ENCODE measurements around the gene DKKL1.
"Not testable (repeated sequence)": the region's sequence is repeated elsewhere in the genome, so short reads cannot be mapped to it uniquely, and the experiment has no call there.

DKKL1 gene

DNA sequence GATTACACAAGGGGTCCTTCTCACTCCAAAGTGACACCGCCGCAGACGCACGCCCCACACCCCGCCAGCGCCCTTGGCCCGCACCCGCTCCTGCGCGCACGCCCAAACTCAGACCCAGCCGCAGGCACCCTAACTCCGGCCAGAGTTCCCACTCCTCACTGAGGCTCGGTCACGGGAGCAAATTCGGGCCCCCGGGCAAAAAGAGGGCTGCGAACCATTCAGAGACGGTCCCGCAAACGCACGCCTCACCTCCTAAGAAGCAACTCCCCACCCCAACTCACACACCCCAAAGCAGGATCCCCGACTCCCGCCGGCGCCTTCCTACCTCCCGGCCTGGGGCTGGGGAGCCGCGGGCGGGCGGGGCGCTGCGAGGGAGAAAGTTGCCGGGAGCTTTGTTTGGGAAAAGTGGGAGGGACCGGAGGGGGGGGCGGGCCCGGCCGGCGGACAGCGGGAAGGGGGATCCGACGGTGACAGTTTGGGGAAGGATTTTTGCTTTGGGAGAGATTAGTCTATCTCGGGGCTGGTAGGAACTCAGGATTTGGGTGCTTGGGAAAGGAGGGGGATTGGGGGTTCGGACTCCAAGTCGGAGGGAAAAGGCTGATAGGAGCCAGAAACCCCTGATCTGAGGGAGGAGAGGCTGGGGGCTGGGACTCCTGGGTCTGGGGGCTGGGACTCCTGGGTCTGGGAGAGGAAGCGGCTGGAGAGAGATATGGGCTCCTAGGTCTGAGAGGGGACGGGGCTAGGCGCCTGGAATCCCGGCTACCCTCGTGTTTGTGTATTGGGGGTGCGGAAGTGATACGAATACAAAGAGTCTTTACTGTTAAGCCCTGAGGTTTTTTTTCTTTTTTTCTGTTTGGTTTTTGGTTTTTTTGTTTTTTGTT lies 1.4 kb upstream of the DKKL1 start, which contains the start of gene TEAD2:
Gene TEAD2, minus strand, starts transcription at position 369 of the 881 bp plus-strand sequence. CDS start 2,341 bp downstream, outside the sequence.
- no peak for DNase-seq

DNA sequence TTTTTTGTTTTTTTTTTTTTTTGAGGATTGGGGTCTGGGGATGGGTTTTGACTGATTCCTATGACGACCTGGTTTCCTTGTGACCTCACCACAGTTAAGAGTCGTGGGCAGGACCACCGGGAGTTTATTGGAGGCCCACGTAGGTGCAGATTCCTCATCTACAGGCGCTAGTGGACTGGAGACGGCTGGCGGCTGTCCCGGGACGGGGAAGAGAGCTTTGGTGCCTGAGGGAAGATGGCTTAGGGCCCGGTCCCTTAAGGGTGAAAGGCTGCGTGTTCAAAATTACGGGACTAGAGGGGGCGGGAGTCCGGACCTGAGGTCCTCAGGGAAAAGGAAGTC lies 779 bp upstream of the DKKL1 start:
- no peak for DNase-seq

DNA sequence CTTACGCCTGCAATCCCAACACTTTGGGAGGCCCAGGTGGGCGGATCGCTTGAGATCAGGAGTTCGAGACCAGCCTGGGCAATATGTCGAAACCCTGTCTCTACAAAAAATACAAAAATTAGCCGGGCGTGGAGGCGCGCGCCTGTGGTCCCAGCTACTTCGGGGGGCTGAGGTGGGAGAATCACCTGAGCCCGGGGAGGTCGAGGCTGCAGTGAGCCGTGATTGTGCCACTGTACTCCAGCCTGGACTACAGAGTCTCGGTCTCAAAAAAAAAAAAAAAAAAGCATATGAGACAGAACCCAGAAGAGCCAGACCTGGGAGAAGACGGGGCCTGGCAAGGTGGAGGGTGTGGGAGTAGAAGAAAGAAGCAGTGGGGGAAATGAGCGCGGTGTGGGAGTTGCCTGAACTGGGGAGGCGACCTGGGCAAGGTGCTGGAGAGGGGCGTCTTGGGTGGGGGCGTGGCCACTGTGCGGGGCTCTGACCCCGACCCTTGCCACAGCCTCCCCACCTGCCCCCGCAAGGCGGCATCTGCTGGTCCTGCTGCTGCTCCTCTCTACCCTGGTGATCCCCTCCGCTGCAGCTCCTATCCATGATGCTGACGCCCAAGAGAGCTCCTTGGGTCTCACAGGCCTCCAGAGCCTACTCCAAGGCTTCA lies 533 bp downstream of the DKKL1 start:
- no peak for DNase-seq

DNA sequence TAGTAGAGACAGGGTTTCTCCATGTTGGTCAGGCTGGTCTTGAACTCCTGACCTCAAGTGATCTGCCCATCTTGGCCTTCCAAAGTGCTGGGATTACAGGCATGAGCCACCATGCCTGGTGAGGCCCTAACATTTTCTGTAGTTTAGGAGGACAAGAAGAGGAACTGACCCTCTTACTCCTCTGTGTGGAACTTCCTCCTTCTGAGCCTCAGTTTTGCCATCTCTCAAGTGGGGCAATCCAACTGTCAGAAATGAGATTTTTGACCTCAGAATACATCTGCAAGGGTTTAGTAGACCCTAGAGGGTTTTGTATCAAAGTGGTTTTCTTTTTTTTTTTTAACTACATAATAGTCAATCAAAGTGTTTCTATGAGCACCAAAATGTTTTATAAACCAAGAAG lies 2.4 kb downstream of the DKKL1 start:
- no peak for DNase-seq

DNA sequence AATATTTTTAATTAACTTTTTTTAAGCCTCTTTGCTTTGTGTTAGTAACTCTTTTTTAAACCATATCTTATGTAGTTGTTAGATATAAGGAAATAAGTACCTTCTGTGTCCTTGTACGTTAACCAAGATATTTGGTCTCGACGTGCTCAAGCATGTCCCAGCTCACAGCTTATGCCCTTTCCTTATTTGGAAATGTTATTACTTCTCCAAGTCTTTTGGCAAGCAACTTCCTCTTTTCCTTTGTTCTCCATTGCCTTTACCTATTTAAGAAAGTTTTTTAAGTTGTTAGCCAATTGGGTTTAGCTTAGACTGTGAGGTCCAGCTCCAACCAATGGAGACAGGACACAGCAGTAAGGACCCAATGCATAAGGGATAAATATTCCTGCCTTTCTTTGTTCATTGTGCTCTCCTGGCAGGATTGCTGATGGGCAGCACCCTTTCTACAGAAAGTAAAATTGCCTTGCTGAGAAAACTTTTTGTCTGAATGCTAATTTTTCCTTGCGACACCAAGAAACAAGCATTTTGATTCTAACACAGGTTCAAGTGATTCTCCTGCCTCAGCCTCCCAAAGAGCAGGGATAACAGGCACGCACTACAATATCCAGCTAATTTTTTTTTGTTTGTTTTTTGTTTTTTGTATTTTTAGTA lies 5.2 kb downstream of the DKKL1 start:
- DNase-seq, result no peak

DNA sequence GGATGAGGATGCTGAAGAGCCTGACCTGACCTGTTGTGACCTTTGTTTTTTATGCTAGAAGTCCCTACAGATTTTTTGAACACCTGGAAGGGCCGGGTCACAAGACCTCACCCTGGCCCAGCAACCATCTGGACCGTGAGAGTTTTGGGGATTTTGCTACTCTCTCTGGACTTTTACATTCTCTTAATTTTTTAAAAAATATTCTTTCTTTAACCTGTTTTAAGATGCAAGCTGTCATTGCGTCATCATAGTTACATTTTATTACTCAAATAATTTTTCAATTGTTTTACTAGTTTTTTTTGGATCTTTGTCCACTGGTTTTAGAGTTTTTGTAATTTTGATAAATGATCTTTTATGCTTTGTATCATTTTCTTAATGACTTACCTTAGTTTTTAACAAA lies 7.5 kb downstream of the DKKL1 start:
- DNase-seq, result no peak

DNA sequence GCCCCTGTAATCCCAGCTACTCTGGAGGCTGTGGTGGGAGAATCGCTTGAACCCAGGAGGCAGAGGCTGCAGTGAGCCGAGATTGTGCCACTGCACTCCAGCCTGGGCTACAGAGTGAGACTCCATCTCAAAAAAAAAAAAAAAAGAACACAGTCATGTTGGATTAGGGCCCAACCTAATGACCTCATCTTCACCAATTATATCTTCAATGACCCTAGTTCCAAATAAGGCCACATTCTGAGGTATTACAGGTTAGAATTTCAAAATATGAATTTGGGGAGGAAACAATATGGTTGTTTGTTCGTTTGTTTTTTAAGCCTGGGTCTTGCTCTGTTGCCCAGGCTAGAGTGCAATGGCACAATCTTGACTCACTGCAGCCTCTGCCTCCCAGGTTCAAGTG lies 9.5 kb downstream of the DKKL1 start:
- DNase-seq, result not testable (repeated sequence)

DNA sequence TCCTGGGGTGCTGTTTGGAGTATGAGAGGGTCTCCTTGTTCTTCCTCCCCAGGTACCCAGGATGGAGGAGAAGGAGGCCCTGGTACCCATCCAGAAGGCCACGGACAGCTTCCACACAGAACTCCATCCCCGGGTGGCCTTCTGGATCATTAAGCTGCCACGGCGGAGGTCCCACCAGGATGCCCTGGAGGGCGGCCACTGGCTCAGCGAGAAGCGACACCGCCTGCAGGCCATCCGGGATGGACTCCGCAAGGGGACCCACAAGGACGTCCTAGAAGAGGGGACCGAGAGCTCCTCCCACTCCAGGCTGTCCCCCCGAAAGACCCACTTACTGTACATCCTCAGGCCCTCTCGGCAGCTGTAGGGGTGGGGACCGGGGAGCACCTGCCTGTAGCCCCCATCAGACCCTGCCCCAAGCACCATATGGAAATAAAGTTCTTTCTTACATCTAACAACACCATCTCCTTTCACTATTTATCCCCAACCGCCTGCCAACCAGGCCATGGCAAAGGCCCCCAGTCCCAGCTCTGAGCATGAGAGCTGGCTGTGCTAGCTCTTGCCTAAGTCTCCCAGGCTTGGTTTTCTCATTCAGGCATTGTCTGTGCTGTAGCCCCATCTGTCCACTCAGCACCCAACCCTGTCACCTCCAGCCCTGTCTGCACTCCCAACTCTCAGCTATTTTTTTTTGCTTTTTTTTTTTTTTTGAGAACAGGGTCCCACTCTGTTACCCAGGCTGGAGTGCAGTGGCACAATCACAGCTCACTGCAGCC lies 11.2 kb downstream of the DKKL1 start:
- DNase-seq, result no peak

DNA sequence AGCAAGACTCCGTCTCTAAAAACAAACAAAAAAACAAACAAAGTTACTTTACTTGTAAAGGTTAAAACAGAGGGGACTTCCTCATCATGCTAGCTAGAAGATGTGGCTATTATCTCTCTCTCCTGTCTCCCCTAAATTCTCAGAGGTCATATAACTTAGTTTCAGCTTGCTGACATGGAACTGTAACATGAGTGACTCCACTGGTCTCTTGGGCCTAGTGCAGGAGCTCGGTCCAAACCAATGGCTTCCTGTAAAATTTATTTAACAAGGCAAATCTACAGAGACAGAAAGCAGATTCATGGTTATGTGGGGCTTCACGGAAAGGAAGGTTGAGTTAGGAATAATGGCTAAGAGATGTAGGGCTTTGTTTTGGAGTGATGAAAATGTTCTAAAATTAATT lies 14.8 kb downstream of the DKKL1 start:
- no peak for DNase-seq

DNA sequence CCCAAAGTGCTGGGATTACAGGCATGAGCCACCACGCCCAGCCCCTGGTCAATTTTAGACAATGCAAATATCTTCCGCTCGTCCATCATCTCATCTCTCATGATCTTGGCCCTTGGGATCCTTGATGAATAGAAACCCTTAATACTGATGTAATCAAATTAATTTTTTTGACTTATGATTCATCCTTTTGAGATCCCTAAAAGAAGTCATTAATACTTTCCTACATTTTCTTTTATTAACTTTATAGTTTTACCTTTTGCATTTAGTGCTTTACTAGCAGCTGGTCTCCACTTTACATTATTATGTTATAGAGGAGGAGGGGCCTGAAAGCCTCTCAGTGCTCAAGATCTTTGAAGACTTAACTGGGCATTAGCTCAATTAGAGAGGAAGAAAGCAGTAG lies 16.7 kb downstream of the DKKL1 start:
- no peak for DNase-seq

DNA sequence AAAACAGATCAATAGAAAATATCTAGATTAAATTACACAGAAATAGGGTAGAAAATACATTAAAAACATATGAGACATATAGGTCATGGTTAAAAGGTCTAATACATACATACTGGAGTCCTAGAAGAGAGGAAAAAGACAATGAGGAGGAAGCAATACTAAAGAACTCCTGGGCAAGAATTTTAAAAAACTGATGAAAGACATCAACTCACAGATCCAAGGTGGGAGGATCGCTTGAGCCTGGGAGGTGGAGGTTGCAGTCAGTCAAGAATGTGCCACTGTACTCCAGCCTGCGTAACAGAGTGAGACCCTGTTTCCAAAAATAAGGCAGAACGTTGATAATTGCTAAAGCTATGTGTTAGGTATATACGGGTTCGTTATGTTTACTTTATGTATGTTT lies 19.0 kb downstream of the DKKL1 start:
- DNase-seq, result no peak

DNA sequence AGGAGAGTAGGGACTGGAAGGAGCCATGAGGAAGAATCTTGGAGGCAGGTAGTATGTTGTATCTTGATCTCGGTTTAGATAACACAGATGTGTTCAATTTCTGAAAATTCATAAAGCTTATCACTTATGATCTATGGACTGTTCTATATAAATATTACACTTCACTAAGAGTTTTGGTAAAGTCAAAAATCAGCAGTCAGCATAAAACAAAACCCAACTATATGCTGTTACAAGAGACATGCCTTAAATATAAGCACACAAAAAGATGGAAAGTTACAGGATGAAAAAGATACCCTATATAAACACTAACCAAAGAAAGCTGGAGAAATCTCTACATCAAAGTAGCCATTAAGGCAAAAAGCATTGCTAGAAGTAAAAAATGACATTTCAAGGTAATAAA lies 19.9 kb downstream of the DKKL1 start:
- no peak for DNase-seq

DNA sequence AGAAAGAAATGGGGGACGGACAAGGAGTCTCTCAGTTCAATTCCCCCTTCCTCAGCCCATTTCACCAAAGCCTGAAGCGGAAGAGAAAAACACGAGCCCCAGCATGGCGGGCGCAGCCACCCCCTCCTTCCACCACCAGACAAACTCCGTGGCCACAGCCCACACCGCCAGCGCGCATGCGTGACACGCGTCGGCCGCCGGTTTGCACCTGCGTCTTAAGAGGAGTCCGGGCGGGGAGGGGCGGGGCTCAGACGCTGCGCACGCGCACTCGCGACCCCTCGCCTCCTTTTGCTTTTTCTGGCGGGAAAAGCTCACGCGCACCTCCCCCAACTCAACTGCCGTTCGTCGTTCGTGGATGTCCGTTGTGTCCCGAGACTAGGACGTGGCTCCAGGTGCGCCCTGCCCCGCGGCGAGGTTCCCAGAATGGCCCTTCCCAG lies 24.3 kb downstream of the DKKL1 start, which contains the start of gene KASH5:
Gene KASH5, plus strand, starts transcription at position 314 of the 437 bp plus-strand sequence. CDS start 2,635 bp downstream, outside the sequence.
- DNase-seq, result peak; percentile 85

DNA sequence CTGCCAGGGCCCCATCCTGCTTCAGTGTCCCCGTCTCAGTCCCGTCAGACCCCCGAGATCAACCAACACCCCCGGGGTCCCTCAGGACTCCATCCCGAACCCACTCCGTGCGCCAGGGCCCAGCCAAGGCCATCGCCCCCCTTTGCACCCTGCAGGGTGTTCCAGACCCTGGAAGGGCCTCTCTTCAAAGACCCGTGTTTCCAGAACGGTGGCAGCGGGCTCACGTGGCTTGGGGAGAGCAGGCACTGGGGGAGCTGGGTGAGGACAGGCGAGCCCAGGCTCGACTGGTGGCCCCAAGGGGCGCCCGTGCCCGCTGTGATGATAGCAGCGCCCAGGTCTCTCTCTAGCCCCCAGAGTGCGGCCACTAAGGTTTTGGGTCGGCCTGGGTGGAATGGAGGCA lies 25.7 kb downstream of the DKKL1 start:
- no peak for DNase-seq

DNA sequence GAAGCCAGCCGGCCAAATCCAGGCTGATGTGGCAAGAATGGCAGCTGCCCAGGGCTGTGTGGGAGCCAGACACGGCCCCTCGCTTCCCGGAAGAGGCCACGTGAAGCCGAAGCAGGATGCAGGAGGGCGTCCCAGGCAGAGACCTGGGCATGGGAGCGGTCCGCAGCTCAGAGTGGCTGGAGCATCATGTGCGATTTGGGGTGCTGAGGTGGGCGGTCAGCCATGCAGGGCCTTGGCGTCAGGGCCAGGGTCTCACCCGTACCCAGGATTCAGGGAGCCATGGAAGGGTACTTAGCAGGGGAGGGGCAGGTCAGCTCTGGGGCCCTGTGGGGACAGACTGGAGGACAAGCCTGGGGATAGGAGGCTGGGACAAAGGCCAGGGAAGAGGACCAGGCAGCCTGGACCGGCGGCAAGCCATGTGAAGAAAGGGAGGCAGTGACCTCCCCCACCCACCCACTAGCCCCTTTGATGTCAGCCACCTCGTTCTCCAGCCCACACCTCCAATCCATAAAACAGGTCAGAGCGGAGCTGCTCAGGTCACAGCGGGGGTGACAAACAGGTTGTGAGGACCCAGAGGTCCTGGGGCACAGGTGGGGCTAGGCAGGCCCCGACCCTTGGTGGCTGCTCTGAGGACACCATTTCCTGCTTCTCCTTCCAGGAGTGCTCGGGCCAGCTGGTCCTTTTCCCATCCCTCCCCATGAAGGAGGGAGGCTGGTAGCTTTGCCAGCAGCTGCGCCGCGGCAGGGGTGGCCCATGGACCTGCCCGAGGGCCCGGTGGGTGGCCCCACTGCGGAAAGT lies 26.7 kb downstream of the DKKL1 start:
- no peak for DNase-seq

DNA sequence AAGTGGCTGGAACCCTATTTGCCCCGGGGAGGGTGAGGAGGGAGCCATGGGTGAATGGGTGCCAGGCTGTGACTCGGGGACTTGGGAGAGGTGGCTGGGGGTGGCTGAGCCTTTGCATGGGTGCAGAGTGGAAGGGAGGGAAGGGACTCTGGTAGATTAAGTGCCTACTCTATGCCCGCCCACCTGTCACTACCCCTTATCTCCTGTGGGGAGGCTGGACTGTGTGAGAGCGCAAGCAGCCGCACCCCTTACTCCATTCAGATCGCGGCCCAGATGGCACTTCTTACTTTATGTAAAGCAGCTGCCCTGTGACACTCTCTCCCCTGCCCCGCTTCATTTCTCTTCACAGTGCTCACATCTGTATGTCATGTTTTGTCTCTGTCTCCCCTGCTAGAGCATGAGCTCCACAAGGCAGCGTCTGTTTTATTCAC lies 27.3 kb downstream of the DKKL1 start:
- DNase-seq, result no peak

DNA sequence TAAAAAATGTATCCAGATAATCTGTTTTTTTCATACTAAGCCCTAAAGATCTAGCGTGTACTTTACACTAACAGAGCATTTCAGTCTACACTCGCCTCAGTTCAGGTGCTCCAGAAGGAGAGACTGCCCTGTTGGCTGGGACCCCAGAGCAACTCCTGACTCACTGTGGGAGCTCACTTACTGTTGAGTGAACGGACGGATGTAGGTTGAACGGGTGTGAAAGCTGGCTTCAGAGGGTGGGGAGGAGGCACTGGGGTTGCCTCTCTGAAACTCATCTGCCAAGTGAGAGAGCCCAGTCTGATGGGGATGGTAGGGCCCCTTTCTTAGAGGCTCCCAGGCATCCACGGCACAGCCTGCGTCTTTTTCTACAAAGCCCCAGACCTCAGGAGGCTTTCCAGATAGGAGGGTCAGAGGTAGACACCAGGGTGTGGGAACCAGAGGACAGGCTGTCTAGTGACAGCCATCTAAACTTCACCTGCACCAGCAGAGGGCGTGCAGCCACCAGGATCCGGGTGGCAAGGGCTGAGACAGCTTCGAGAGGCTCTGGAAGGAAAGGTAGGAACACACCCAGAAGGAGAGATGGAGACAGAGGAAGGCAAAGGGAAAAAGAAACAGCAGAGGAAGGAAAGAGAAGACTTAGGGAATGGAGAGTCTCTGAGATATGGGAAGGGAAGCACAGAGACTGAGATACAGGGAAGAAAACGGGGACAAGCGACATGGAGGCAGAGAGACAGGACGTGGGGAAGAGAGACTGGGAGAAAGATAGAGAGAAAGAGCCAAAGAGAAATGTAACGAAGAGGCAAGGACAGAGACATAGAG lies 28.1 kb downstream of the DKKL1 start:
- DNase-seq, result peak; percentile 72

DNA sequence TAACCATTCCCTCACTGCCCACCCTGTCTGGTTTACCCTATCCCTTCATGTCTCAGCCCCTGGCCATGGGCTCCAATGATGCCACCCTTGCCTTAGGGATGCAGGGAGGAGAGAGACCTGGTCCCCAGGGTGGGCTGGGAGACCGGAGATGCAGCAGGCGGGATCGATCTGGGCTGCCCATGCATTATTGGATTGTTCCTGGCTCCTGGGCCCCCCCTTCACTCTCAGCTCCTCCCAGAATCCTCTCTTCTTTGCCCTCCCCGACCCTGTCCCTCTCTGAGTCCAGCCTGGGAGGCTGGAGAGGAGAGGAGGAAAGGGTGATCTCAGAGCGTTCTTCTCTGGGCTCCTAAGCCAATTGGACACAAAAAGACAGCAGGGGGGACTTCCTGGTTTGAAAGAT lies 30.2 kb downstream of the DKKL1 start:
- no peak for DNase-seq

DNA sequence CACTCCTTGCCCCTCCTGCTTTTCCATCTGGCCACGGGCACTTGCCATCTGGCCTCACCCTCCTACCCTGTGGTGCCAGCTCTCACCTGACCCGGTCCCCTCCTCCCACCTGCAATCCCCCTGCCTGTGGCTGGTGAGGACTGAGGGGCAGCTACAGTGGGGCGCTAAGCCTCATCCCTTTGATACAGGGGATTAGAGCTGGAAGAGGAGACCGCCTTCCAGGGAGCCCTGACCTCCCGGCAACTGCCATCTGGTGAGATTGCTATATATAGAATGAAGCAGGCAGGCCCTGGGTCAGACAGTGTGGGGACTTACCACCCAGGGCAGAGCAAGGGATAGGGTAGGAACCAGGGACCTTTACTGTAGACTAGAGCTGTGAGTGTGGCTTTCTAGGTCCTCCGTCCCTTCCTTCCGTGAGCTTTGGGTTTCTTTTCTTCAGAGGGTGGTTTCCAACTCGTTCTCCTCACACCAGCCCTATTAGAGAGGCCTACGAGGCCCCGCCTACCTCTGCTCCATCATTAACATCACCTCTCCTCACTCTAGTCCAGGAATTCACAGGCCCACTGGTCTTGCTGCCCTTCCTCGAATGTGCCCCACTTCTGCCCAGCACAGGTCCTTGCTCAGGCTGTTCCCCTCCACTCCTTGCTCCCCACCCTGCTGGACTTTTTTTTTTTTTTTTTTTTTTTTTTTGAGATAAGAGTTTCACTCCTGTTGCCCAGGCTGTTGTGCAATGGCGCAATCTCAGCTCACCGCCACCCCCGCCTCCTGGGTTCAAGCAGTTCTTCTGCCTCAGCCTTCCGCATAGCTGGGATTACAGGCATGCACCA lies 32.1 kb downstream of the DKKL1 start:
- no peak for DNase-seq

All from activated CD4-positive, CD25-positive, alpha-beta regulatory T cell treated with anti-CD3 and anti-CD28 coated beads, Interleukin-2, amount 50 U/mL, for 72 hours (primary cell).